Daoy (cell line): ENCODE data around the gene USP50. TPM values are rescaled to one million over a fixed set of nuclear protein-coding genes. Genes with fewer than 3 reads are reported as not detected.
"Not testable (repeated sequence)": the region's sequence is repeated elsewhere in the genome, so short reads cannot be mapped to it uniquely, and the experiment has no call there.

ENCODE experiments used
- DNase-seq: peaks from one replicate; pipeline ENCODE4 v3.0.0-alpha.2; 2015; ENCODE audit warnings: low read depth
- total RNA-seq: library from RNA; depleted of rRNA; stranded (reverse); fragments of >200 nt; shearing (Covaris generic); gene quantifications from 2 replicates; pipeline ENCODE4 v1.2.3, GENCODE V29; 2014; rRNA removed

USP50 gene
- total RNA-seq: not detected in 2 replicates

DNA sequence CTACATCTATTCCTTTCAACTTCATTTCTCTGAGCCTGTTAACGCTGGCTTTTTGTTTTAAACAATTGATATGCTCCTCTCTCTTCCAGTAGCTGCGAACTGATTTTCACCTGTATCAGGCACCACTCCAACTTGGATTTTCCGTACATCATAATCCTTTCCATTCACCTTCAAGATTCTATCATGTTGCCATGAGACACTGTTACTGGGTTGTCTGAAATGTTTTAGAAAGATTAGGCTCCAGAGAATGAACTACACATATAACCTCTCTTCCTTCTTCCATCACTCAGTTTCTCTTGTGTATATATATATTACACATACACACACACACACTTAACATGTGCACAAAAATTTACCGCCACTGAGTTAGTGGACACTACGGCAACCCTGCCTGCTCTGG, at the start of gene USP50:
TSS of gene USP50 (minus strand) at position 101 of the 400 bp plus-strand sequence. CDS start 141 bp downstream, outside the sequence.
- DNase-seq: no peak

GRCh38 chr15:50594311-50594710, 47.8 kb upstream of the USP50 start:
- no peak for DNase-seq

GRCh38 chr15:50593761-50594160, 47.3 kb upstream of the USP50 start:
- DNase-seq: no peak

GRCh38 chr15:50590288-50590687, 43.8 kb upstream of the USP50 start:
- DNase-seq: no peak

GRCh38 chr15:50577492-50577891, 31.0 kb upstream of the USP50 start:
- DNase-seq: no peak

DNA sequence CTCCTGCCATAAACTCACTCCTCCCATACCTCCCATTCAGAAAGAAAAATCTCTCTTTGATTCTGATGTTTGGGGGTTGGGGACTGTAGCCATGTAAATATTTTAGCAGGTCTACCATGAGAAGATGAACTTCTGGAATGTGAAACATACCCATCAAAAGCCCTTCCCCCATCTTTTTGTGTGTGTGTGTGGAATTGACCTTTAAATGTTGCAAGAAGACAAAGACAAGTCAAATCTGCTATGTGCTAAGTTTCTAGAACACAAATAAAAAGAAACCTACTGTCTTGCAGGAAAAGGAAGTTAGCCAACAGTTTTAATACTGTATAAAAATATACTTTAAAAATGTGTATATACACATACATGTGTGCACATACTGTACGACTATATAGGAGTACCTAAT, 29.7 kb upstream of the USP50 start:
- DNase-seq: no peak

DNA sequence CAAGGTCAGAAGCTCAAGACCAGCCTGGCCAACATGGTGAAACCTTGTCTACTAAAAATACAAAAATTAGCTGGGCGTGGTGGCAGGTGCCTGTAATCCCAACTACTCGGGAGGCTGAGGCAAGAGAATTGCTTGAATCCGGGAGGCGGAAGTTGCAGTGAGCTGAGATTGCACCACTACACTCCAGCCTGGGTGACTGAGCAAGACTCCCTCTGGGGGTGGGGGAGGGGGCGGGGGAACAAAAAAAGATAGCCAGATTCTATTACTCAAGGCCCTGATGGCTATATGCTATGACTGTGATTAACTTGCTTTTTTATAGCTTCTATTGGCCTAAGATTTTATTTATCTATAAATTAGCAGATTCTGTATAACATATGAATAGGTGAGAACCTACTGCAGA, 27.4 kb upstream of the USP50 start:
- not testable (repeated sequence) for DNase-seq

DNA sequence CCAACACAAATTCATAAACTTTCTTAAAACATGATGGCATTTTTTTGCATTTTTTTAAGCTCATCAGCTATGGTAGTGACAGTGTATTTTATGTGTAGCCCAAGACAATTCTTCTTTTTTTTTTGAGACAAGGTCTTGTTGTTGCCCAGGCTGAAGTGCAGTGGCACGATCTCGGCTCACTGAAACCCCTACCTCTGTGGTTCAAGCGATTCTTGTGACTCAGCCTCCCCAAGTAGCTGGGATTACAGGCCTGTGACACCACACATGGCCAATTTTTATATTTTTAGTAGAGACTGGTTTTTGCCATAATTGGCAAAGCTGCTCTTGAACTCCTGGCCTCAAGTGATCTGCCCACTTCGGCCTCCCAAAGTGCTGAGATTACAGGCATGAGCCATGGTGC, 17.3 kb upstream of the USP50 start:
- DNase-seq: no peak

GRCh38 chr15:50562735-50563640, 16.5 kb upstream of the USP50 start:
- no peak for DNase-seq

GRCh38 chr15:50558012-50558411, 11.5 kb upstream of the USP50 start:
- DNase-seq: no peak

DNA sequence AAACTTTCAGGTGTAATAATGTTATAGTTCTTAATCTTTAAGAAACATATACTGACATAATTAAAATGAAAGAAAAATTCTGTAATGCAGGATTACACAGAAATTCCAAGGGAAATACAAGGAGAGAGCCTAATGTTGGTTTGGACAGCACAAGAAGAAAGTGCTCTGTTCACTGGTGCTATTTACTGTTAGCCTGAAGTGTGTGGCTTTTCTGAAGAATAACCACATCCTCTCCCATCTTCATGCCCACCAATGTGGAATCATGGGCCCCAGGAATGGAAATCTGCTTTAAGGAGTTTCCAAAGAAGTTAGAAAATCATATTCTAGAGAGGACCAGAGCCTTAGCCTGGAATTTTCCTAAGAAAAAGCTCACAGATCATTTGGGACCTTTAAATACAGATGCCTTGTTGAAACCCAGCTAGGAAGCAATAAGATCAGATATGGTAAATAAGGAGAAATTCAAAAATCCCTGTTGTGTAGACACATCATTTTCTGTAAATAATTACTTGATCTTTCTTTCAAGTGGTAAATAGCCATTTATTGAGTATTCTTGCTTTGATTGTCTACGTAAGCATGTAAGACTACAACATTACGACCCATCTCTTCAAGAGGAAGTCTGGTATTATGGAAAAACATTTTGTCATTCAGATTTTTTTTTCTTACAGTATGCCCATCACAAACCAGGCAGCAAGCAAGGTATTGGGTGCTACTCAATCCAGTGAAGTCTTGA, 10.3 kb upstream of the USP50 start:
- no peak for DNase-seq

DNA sequence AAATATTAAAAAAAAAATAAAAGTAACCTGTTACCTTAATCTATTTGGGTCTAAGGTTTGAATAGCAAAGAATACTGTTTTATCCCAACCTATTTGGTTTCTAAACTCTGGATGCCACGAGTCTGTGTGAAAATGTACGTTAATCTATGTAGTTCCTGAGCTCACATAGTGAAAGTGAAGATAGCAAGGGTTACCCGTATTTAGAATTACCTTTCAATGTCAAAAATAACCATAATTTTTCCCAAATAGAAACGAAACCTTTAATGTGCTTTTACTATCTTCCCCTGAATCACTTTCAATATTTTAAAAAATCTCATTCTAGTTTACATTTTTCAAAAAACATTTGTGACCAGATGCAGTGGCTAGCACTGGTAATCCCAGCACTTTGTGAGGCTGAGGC, 5.8 kb upstream of the USP50 start:
- no peak for DNase-seq

DNA sequence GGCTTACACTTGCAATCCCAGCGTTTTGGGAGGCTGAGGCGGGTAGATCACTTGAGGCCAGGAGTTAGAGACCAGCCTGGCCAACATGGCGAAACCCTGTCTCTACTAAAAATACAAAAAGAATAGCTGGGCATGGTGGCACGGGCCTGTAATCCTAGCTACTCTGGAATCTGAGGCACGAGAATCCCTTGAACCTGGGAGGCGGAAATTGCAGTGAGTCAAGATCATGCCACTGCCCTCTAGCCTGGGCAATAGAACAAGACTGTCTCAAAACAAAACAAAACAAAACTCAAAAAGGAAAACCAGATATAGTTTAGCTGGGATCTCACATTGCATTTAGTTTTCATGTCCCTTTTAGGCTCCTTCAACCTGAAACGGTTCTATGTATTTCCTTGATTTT, 2.9 kb upstream of the USP50 start:
- DNase-seq: peak; percentile 60

DNA sequence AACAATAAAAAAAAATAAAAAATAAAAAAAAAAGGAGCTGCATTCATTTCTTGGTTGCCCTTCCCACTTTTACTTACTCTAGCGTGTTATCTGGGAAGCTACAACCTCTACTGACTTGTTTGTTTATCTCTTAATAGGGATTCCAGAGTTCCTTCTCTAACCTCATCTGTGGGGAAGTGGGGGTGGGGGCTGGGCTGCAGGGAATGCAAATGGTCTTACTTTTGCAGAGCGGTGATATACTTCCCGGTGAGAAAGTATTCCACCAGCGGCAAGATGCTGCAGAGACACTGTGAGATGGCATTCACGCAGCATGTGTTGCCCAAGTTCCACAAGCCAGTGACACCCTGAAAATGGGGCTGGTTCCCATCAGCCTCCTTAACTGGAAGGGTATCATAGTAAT, 2.1 kb downstream of the USP50 start:
- no peak for DNase-seq

GRCh38 chr15:50543556-50543955, 2.9 kb downstream of the USP50 start:
- no peak for DNase-seq

- DNase-seq: no peak
Measured at GRCh38 chr15:50542887-50543210, 3.6 kb downstream of the USP50 start.

GRCh38 chr15:50531766-50532165, 14.7 kb downstream of the USP50 start:
- DNase-seq: no peak

- no peak for DNase-seq
Measured at GRCh38 chr15:50531163-50531562, 15.3 kb downstream of the USP50 start.

GRCh38 chr15:50523851-50524251, 22.6 kb downstream of the USP50 start:
- no peak for DNase-seq

DNA sequence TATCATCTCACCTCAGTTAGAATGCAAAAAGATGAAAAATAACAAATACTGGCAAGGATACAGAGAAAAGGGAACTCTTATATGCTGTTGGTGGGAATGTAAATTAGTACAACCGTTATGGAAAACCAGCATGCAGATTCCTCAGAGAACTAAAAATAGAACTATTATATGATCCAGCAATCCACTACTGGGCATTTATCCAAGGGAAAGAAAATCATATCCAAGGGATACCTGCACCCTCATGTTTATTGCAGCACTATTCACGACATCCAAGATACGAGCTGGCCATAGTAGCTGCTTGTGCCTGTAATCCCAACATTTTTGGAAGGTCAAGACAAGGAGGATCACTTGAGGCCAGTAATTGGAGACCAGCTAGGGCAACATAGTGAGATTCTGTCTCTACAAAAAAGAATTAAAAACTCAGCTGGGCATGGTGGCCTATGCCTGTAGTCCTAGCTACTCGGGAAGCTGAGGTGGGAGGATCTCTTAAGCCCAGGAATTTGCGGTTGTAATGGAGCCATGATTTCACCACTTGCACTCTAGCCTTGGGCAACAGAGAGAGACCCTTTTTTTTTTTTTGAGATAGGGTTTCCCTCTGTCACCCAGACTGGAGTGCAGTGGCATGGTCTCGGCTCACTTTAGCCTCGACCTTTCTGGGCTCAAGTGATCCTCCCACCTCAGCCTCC, 26.6 kb downstream of the USP50 start:
- DNase-seq: peak; percentile 72

GRCh38 chr15:50513001-50513400, 33.5 kb downstream of the USP50 start:
- no peak for DNase-seq

DNA sequence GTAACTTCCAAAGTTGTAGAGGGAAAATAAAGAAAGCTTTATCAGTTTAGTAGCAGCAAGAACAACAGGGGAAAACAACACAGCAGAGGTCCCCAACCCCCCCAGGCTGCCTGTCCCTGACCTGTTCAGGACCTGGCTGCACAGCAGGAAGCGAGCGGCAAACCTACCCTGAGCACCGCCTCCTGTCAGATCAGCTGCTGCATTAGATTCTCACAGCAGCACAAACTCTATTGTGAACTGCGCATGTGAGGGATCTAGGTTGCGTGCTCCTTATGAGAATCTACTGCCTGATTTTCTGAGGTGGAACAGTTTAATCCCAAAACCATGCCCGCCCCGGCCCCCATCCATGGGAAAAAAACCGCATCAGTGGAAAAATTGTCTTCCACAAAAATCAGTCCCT, 40.3 kb downstream of the USP50 start:
- DNase-seq: no peak

DNA sequence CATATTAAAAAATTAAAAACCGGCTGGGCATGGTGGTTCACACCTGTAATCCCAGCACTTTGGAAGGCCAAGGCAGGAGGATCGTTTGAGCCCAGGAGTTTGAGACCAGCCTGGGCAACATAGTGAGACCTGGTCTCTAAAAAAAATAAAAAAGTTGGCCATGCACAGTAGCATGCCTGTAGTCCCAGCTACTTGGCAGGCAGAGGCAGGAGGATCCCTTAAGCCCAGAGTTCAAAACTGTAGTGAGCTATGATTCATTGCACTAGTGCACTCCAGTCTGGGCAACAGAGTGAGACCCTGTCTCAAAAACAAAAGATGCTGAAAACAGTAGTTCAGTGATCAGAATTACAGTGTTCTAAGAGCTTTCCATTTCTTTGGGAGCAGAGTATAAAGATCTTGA, 40.8 kb downstream of the USP50 start:
- DNase-seq: not testable (repeated sequence)
